GM21423 (cell line): ENCODE measurements around the gene PCK1.

Experiments
- ATAC-seq: cut with Tn5 transposase; IDR thresholded peaks from one replicate; pipeline ENCODE4 v1.9.1; 2021; ENCODE audit warnings: mild to moderate bottlenecking, moderate library complexity; ENCODE audit not compliant: unreplicated experiment

PCK1 gene

DNA sequence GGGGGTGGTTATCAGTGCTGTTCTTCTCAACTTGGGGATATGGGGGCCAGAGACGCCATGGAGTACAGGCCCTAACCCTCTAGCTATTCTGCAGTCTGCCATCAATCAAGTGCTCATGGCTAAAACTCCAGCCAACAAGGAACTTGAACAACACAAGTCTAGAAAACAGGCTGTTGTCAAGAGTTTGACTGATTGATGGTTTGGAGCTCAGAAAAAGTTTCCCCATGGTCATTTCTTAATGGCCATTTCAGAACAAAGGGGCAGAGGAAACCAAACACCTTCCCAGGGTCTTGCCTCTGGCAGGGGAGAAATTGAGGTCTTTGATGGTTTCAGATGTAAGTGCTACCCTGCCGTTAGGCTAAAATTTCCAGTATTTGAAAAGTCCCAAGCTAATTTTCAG lies 15.1 kb downstream of the PCK1 start:
- ATAC-seq: no peak

DNA sequence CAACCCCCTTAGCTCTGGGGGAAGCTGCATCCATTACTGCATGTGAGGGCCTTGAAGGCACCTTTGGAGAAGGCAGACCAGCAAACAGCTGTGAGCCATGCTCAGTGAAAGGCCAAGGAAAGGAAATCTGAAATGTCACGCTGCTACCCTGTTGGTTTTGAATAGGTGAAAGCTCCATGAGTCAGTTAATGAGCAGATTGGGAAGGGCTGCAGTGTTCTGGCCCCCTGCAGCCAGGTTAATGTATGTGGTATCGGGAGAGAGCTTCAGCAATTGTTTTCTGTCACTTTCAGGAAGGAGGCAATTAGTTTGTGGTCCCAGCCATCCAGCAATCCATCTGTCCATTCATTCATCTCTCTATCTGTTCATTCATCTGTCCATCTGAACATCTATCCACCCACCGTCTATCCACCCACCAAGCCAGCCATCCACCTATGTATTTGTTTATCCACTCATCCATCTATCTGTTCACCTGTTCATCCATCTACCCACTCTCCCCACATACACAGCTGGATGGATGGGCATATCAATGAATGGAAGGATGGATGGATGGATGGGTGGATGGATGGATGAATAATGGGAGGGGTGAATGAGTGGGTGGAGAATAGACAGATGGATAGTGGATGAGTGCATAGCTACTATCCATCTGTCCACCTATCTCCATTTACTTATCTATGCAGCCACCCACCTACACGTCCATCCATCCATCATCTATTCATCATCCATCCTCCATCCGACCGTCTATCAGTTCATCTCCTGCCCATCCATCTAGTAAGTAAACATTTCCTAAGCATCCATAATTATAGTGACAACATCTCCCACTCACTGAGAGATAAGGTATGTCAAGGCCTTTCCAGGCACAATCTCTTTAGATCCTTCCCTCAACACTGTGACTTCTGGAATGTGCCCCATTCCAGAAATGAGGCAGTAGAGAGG lies 16.0 kb downstream of the PCK1 start:
- ATAC-seq: no peak

DNA sequence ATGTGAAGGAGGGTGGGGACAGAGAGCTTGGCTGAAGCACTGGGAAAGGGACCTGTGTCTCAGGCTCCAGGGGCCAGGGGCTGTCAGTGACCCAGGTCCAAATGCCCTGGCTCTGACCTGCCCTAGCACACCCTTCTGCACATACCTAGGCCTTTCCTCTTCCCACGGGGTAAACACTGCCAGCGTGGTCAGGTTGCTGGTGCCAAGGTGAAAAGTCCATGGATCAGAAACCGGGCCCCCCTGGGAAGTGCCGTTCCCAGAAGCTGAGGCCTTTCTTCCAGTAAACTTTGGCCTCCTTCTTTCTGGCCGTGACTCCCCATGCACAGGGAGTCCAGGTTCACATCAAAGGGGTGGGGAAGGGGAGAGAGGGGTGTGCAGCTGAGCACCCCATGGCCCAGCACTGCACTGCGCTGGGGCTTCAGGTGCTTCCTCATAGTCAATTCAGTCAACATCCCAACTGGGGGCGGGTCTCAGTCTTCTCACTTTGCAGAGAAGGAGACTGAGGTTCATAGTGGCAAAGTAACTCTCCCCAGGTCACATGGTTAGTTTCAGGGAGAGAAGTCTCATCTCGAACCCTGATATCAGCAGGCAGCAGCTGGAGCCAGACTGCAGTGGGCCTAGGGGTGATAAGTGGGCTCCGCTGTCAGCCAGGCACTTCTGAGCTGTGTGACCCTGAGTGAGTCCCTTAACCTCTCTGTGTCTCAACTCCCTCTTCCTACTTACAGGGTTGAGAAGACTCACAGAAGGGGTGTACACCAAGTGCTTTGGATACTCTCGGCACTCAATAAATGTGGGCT lies 17.0 kb downstream of the PCK1 start:
- no peak for ATAC-seq

DNA sequence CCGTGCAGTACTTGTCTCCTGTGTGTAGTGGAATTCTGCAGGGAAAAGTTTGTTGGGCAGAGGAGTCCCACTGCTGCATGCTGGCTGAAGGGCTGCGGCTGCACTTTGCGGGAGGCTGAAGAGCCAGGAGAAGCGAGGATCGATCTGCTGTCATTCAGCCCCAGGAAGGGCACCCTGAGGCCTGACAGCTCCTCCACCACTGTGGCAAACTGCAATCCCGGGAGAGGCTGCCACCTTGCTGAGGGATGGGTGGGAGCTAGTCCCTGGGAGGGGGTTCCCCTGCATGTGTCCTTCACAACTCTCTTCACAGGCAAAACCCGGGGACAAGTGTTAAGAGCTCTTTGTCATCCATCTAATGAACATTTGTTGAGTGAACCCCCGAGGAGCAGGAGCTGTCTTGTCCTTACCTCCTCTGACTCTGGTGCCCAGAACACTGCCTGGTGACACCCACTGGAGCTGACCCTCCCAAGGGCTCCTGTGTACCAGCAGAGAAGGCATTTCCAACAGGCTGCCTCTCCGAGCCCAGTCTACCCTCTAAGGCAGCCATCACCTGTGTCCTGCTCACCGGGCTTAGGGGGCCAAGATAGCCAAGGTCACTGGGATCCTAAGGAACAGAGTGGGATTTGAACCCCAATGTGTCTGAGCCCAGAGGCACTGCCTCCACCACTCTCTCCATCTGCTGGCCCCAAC lies 17.7 kb downstream of the PCK1 start:
- ATAC-seq: no peak

DNA sequence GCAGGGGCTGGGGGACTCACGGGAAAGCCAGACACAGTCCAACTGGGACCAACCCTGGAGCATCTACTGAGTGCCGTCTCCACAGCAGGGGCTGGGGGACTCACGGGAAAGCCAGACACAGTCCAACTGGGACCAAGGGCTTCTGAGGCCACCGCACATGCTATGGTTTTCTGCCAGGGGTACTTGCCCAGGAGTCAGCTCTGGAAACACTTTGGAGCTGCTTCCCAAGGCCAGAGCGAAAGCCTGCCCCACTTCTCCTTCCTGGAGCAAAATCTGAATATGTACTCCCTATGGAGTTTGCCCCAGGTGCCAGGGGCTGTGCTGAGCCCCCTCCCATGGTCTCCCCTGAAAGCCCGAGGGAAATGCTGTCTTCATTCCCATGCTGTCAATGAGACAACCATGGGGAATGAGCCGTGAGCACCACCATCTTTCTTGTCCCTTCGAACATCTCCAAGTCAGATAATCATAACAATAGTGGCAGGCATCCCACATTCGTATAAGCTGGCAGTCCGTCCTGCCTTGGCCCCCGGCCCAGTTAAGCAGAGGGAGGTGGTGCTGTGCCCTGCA lies 18.5 kb downstream of the PCK1 start:
- ATAC-seq: no peak

DNA sequence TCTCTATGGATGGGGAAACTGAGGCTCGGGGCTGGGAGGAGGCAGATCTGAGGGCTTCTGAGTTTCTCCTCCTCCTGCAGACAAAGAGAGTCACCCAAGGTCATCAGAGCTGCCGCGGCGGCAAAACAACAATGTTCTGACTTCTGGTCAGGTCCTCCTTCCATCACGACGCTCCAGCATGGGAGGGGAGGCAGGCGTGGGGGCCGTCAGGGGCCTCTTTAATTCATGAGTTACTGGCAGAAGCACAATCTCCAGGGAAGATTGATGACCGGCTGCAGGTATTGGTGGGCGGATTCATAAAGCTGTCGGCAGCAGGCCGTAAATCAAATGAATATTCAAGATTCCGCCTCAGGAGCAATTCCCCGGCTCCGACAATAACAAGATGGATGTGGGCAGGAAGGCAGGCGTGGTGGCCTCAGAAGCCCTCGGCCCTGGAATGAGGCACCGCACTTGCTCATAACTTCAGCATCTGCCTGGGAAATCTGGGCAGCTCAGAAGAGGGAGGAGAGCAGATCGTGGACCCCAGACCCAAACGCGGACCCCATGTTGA lies 19.1 kb downstream of the PCK1 start:
- no peak for ATAC-seq

DNA sequence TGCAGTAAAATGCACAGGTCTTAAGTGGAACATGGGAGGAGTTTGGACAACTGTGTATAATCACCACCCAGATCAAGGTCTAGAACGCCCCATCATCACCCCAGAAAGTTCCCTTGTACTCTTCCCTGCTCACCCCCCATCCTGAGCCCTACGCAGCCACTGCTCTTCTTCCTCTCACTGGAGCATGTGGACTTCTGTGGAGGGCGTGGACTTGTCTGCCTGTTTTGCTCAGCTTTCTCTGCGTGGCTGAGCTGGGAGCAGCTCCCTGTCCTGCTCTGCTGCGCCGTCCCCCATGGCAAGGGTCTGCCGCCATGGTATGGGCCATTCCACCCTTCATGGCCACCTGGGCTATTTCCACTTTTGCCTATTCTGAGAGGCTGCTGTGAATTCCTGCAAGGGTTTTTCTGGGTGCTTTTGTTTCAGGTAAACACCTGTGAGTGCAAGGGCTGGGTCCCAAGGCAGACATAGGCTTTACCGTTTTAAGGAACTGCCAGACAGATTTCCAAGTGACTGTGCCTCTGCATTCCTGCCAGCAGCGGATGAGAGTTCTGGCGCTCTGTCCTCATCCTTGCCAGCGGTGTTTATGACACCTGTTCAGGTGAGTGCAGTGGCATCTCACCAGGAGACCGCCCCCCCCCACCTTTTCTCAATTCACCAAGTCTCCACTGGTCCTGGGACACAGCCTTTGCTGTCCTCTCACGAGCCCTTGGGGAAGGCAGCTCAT lies 19.7 kb downstream of the PCK1 start:
- ATAC-seq: no peak

DNA sequence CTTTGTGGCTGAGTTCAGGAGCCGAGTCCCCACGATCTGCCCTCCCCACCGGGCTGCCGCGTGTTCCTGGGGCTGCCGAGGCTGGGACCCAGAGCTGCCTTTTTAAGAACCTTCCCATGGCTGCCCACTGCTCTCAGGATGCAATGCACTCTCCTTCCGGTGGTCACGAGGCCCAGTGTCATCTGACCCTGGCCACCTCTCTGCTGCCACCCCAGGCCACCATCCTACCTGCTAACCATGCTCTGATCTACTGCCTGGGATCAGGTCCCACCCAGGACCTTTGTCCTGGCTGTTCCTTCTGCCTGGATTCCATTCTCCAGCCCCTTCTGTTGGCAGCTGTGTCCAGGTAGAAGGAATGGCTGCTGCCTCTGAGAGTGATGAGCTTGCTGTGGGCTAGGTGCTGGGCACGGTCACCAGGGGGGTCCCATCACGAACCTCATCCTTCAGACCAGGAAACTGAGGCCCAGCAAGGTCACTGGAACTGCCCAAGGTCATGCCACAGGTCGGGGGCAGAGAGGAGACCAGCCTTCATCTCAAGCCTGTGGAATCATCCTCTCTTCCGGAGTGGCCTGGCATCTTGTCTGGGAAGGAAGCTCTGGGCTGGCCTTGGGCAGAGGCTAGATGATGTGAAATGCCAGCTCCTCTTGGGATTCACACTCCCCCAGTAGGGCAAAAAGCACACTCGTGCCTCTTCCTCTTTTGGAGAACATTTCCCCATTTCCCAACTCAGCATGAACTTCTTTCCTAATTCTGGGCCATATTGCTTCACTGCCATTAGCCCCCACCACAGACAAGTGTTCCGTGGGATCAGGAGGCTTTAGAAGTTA lies 20.5 kb downstream of the PCK1 start:
- ATAC-seq: no peak

DNA sequence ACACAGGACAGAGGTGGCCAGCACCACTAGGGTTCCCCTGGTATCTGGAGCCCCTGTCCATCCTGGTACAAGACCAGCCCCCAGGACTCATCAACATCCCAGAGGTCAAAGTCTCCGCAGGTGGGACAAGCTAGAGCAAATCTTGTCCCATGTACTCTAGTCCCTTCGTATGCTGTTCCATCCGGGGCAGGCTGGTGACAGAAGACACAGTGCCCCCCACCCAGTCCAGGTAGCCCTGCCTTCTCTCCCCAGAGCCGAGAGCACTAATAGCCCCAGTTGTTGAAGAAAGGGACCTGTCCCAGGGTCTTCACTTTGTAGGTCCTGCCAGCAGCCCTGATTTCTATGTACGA lies 21.1 kb downstream of the PCK1 start:
- no peak for ATAC-seq

DNA sequence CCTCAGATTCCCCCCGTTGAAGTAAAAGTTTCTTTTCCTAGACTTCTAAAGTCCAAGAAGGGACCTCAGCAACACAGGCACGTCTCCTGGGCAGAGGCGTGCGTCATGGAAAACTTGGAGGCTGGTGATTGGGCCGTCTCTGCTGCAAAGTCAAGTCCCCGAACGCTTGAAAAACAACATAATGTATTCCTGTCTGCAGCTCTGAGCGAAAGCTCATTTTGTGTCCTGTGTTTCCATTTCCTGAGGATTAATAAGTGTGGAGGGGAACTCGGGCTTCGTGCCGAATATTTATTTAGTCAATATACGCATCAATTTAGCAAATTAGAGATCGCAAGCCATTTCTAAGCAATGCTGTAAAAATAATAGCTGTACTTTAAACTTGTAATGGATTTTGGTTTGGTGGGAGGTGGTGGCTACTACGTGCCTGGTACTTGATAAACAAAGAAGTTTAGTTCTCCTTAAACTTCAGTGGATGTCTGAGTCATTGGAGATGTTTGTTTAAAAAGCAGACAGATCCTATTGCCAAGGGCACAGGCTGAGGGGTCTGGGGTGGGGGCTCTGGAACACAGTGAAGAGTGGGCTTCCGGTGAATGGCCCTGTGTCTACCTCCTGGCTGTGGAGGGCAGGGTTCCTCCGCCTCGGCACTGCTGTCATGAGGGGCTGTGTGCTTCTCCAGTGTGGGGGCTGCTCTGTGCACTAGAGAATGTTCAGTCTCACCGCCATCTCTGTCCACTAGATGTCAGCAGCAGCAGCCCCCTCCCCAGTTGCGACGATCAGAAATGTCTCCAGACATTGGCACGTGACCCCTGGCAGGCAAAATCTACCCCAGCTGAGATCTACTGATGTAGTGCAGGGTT lies 21.8 kb downstream of the PCK1 start:
- no peak for ATAC-seq

DNA sequence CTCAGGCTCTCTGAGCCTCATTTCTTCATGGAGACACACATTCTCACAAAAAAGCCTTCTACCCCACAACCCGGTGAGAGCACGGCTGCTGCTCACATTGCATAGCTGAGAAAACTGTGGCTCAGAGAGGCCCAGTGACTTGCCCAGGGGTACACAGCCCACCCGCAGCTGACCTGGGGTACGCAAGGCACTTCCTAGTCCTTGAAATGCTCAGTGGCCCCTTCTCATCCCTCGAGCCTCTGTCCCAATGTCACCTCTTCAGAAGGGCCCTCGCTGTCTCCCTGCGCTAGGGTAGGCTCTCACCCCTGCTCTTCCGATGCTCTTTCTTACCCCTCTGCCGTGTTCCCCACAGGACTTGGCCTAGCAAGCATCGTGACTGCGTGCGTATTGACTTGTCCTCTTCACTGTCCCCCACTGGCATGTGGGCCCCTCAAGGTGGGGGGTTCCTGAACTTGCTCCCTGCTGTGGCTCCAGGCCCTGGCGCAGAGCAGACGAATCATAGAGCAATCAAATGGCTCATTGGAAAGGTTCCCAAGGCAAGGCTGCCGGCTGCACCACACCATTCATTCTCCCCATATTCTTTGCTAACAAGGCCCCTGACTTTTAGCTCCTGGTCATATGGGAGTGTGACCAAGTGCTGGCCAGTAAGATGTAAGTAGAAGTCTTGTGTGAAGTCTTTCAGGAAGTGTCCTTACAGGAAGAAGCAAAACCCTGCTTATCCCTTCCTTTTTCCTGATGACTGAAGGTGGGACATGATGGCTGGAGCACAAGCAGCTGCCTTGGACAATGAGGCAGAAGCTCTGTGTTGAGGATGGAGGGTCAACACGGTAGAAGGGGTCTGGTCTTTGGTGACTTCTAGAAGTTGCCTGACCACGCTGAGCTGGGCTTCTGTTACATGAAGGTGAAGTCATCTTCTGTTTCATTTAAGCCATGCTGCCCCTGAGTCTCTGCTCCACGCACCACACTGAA lies 22.7 kb downstream of the PCK1 start:
- ATAC-seq: no peak

DNA sequence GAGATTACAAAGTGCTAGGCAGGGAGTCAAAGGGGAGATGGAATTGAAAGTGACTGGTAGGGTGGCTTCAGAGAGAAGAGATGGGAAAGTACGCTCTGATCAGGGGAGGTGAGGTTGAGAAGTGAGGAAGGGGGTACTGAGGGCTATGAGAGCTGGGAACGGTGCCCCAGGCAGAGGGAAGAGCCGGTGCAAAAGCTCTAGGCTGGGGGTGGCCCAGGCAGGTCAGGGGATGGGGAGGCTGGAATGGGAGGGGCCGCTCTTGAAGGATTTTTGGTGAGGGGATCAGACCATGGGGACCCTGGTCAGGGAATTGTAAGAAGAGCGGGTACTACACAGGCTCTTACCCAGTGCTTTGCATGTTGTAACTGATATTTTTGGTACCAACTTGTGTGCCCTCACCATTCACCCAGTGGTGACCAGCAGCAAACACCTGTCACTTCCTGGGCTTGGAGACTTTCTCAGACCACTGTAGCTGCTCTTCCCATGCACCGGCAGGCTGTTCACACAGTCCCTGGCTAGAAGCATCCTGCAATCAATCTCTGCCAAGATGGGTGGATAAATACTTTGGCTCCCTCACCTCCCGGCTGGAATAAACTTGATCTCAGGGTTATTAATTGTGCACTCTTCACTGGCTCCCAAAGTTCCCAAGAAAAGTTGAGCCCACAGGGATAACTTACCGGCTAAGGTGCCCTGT lies 24.0 kb downstream of the PCK1 start:
- ATAC-seq: no peak

DNA sequence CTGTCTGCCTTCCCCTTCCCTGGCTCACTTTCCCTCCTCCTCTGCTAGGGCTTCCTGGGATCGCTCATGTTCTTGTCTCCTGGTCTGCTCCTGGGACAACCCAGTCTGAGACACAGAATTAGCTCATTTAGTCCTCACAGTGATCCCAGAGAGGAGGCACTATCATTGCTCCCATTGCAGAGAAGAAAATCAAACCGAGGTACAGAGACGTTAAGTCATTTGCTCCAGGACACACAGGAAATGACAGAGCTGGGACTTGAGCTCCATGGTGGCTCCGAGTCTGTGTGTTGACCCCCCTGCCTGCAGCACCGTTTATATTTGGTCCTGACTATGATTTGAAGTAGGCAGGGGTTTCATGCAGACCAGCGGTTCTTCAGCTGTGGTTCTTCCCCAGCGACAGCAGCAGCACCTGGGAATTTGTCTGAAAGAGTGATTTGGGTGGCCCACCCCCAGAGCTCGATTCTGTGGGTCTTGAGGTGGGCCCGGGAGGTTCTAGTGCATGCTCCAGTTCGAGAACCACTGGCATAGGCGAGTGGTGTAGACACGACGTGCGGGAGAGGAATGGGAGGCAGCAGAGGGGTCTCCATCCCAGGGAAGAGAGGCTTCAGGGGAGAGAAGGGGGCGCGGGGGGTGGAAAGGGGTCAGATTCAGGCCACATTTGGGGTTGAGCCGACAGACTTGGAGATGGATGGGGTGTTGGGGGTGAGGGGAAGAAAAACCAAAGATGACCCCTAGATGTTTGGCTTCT lies 24.7 kb downstream of the PCK1 start:
- ATAC-seq: no peak

DNA sequence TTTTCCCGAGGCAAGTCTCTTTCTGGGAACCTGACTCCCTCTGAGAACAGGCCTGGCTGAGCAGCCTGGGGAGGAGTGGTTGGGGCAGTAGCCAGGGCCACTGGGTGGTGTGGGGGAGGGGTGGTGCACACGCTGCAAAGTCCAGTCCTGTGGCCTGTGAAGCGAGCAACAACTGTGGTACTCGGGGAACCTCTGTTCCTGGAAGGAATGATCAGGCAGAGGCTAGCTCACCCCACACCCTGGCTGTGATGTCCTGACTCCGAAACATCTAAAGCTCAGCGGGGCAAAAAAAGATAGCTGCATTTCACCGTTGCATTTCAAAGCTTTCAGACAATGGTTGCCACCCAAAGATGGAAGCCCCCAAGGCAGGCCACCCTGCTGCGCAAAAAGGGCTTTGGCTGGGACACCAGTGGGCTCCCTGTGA lies 25.5 kb downstream of the PCK1 start:
- ATAC-seq: no peak

DNA sequence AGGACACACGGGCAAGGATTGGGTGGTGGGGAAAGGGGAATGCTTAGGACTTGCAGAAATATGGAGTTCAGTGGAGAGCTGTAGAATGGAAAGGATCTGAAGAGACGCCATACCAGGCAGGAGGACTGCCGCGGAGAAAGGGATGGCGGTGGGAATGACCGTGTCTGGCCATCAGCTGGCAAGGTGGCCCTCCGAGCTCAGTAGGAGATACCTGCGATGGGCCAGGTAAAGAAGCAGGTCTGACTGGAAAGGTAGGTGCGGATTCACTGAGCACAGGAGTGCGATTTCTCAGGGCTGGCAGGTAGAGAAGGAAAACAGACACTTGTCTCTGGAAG lies 26.0 kb downstream of the PCK1 start:
- ATAC-seq: no peak
